Inflammatory macrophage treated with lipopolysaccharide for 1 hour (primary cell): Measurements from ENCODE around the gene BEGAIN.

Experiments used
- DNase-seq, 2 donors: peaks; one replicate each; pipeline ENCODE4 v3.0.0-alpha.2; 2020 to 2022

The BEGAIN gene, protein sequence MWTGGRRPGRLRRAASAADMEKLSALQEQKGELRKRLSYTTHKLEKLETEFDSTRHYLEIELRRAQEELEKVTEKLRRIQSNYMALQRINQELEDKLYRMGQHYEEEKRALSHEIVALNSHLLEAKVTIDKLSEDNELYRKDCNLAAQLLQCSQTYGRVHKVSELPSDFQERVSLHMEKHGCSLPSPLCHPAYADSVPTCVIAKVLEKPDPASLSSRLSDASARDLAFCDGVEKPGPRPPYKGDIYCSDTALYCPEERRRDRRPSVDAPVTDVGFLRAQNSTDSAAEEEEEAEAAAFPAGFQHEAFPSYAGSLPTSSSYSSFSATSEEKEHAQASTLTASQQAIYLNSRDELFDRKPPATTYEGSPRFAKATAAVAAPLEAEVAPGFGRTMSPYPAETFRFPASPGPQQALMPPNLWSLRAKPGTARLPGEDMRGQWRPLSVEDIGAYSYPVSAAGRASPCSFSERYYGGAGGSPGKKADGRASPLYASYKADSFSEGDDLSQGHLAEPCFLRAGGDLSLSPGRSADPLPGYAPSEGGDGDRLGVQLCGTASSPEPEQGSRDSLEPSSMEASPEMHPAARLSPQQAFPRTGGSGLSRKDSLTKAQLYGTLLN

GRCh38 chr14:100587086-100587762 is at the start of gene BEGAIN:
Gene BEGAIN, minus strand, starts transcription at chr14:100587417. Its CDS starts 127 bp downstream, at chr14:100587290.
- DNase-seq = no peak

DNA sequence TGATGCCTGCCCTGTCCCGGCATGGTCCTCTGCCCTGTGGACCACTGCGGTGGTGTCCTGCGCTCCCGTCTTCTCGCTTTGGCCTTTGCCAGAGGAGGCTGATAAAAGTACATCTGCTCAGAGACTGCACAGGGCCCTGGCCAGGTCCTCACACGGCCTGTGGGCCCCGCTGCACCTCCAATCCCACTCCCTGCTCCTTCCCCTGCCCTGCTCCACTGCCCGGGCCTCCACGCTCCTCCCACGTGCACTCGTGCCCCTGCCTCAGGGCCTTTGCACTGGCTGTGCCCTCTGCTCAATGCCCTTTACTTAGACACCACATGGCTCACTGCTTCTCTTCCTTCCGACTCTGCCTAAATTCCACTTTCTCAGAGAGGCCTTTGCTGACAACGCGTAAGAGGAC is 49.3 kb upstream of the BEGAIN start:
- DNase-seq = no peak

GRCh38 chr14:100634026-100634425 is 46.8 kb upstream of the BEGAIN start:
- no peak for DNase-seq

- DNase-seq = no peak
These were observed 46.2 kb upstream of the BEGAIN start for GRCh38 chr14:100633406-100633805.

- no peak for DNase-seq
These were observed 42.5 kb upstream of the BEGAIN start for GRCh38 chr14:100629696-100630095.

DNA sequence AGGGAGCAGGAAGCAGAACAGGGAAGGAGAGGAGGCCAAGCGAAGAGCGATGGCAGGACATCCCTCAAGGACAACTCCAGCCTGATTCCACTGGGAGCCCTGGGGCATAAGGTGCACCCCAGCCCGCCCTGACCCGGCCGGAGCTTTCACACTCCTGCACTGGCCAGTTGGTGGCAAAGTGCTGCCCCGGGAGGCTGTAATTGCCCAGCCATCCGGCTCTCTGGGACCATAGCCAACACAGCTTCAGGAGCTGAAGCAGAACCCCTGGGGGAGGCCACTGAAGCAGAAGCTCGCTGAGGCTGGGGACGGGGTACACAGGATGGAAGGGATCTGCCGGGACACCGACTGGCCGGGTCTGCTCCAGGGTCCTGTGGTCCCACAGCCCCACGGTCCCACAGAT is 41.9 kb upstream of the BEGAIN start:
- DNase-seq = no peak

DNA sequence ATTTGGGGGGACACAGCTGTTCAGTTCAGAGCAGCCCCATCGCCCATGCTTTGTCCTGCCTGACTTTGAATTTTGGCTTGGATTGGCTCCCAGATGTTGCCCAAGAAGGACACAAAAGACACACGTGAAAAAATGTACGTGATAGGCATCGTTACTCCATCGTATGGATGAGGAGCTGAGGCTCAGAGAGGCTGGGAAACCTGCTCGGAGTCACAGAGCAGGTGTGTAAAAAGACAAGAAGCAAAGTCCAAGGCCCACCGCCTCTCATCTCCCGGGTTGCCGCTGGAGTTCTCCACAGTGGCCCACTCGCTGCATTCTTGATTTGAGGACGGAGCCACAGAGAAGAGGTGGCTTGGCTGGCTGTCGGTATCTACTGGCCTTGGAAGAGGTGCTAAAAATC is 41.0 kb upstream of the BEGAIN start:
- DNase-seq = no peak

- DNase-seq = no peak
These were observed 39.4 kb upstream of the BEGAIN start for GRCh38 chr14:100626614-100627013.

- DNase-seq = no peak
These were observed 36.7 kb upstream of the BEGAIN start for GRCh38 chr14:100623961-100624360.

- DNase-seq = no peak
These were observed 36.3 kb upstream of the BEGAIN start for GRCh38 chr14:100623557-100623956.

DNA sequence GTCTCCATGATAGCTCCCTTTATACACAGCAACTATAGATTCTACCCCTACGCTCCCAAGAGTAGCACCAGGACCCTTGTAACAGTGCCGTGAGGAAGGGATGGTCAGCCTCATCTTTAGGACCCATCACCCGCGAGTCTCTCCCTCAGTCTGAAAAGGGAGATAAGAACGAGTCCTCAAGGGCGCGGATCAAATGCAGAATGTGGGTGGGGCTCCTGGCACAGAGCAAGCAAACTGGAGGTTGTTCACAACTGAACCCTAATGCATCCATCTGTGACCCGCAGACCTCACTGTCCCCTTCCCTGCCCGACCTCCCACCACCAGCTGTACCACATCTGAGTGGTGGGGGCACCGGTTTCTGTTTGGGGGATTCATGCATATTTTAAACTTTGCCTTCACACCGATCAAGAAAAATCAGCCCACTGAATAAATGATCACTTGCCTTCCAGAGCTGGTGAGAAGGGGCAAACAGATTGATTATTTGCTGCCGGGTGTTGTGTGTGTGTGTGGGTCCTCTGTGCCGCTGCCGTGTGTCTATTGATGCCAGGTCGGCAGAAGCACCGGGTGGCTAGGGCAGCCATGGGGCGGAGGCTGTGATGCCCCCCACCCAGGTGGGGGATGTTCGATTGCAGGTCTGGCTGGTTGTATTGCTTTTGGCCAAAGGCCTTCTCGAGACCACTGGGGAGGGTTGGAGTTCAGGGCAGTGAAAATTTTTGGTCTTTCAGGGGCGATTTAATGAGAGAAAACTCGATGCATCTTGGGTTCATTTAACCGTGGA is 35.7 kb upstream of the BEGAIN start:
- DNase-seq = no peak

GRCh38 chr14:100622224-100622623 is 35.0 kb upstream of the BEGAIN start:
- peak; percentile 63 to 71 for DNase-seq

GRCh38 chr14:100621806-100622205 is 34.6 kb upstream of the BEGAIN start:
- DNase-seq = no peak

GRCh38 chr14:100620255-100621100 is 33.3 kb upstream of the BEGAIN start:
- DNase-seq = no peak

GRCh38 chr14:100619396-100620254 is 32.4 kb upstream of the BEGAIN start:
- peak; percentile 66 to 88 for DNase-seq

DNA sequence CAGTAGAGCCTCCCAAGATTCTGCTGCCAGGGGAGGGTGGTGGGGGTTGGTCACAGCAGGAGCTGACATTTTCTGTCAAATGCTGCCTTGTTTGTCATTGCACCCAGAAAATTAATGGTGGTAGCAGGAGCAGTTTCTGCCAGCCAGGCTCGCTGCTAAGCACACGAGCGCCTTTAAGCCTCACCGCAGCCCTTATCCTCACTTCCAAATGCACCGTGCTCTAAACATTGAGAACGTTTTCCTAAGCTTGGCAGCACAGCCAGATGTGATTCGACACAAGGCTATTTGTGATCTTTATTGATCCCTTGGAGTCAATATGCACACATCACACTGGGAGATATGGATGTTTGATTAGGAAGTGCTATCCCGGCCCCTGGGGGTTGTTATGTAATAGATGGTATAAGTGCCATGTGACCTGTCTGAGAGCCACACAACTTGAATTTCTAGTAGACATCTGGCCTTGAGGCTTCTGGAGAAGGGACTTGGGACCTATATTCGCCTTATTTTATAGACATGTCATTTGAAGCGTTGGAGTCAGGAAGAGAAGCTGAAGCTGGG is 31.6 kb upstream of the BEGAIN start:
- no peak for DNase-seq

GRCh38 chr14:100618318-100618693 is 31.1 kb upstream of the BEGAIN start:
- DNase-seq = peak; percentile 70 to 81

DNA sequence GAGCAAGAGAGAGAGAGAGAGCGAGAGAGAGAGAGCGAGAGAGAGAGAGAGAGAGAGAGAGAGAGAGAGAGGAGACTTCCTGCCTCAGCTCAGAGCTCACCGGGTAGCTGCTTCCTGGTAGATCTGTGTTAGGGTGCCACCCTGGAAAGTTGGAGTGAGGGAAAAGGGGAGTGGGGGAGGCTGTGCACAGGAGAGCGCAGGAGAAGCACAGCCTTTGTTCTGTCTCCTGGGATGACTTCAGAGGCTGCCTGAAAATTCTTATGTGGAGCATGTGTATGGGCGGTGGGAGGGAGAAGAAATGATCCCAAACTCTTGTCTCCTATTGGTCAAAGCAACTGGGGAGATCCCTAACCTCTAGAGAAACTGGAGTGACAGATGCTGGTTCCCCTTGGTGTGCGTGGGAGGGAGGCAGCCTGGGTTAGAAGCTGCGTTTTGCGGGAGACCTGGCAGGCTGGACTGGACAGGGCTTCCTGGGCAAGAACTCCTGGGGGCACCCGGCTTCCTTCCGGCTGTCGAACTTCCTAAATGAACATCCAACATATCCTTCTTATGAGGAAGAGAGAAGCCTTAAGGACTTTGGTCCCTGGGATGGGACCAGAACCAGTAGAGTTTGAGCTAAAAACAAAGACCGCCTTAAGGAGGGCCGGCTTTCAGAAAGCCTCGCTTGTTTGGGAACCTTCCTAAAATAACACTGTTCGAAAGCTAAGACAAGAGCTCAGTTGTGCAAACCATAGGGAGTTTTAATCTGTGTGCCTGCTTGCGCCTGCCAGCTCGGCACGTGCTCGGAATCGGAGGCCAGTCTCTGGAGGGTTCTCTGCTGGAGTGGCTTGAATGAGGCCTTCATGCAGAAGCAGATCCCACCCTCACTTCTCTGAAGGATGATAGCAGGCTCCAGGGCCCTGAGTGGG is 30.4 kb upstream of the BEGAIN start:
- DNase-seq = peak; percentile 69 to 90

- peak; percentile 71 to 76 for DNase-seq
These were observed 29.7 kb upstream of the BEGAIN start for GRCh38 chr14:100616854-100617409.
